Peyer's patch (tissue), 4 donors: ENCODE data around the gene SRRM4. TPM values are rescaled to one million over a fixed set of nuclear protein-coding genes. Genes with fewer than 3 reads are reported as not detected.
A peak's percentile ranks its signal among the peaks of the same experiment; 100 is the strongest.

Source experiments
- DNase-seq, 3 donors: peaks; one replicate each; pipeline ENCODE4 v3.0.0-alpha.2; 2017 to 2019
- H3K27ac ChIP-seq, 4 donors: fragments of 200-600 bp; sonication (generic); one replicate each; pipeline ENCODE4 v1.5.1; 2016 to 2019
- H3K27me3 ChIP-seq, 2 donors: fragments of 200-600 bp; sonication (generic); one replicate each; pipeline ENCODE4 v1.5.1; 2019
- H3K36me3 ChIP-seq, 3 donors: fragments of 200-600 bp; sonication (generic); one replicate each; pipeline ENCODE4 v1.5.1; 2016 to 2019
- H3K4me1 ChIP-seq, 4 donors: fragments of 200-600 bp; sonication (generic); one replicate each; pipeline ENCODE4 v1.5.1; 2016 to 2019
- H3K4me3 ChIP-seq, 4 donors: fragments of 200-600 bp; sonication (generic); 1 replicate in 3 of 4; 2 replicates in 1 of 4; pipeline ENCODE4 v1.5.1; 2016 to 2019; ENCODE audit warnings: mild to moderate bottlenecking in 1 of 4
- H3K9me3 ChIP-seq, 4 donors: fragments of 200-600 bp; sonication (generic); one replicate each; pipeline ENCODE4 v1.5.1; 2016 to 2019; ENCODE audit warnings: mild to moderate bottlenecking in 1 of 4
- POLR2A ChIP-seq, 2 donors: fragments of 450-650 bp; IDR thresholded peaks; one replicate each; pipeline ENCODE4 v1.5.1; 2017; ENCODE audit warnings: antibody characterized with exemption in 2 of 2, mild to moderate bottlenecking in 2 of 2, moderate library complexity in 2 of 2
- total RNA-seq, 4 donors: library from RNA; depleted of rRNA; stranded (reverse); fragments of >200 nt; gene quantifications; one replicate each; pipeline ENCODE4 v1.1.0, GENCODE V29; 2016
- TF ChIP-seq, protein P1 (sequence below), 6 experiments: fragments of 450-650 bp in 4 of 6; fragments of 200-600 bp in 2 of 6; sonication (generic) in 1 of 6; IDR thresholded peaks; one replicate each; pipeline ENCODE4 v1.5.1; 2017 to 2019; ENCODE audit warnings: antibody characterized with exemption in 6 of 6, mild to moderate bottlenecking in 3 of 6, moderate library complexity in 1 of 6

The SRRM4 gene
- total RNA-seq, 4 donors from 2014 or later: not detected

DNA sequence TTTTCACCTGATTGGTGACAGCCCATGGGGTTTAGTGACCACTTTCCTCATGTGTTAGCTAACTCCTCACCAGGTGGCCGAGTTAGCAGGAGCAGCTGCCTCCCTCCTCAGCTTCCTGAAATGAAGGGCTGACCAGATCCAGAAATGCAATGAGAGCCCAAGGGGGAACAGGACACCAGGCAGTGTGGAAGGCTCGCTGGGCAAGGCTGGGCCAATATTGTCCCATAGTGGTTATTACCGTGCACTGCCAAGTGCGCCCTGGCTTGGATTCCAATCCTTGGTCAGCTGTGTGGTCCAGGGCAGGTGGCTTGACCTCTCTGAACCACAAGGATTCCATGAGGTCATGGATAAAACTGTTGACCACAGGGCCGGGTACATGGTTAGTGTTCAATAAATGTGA lies 193.7 kb downstream of the SRRM4 start:
- DNase-seq: no peak
- TF ChIP-seq, protein P1, sequence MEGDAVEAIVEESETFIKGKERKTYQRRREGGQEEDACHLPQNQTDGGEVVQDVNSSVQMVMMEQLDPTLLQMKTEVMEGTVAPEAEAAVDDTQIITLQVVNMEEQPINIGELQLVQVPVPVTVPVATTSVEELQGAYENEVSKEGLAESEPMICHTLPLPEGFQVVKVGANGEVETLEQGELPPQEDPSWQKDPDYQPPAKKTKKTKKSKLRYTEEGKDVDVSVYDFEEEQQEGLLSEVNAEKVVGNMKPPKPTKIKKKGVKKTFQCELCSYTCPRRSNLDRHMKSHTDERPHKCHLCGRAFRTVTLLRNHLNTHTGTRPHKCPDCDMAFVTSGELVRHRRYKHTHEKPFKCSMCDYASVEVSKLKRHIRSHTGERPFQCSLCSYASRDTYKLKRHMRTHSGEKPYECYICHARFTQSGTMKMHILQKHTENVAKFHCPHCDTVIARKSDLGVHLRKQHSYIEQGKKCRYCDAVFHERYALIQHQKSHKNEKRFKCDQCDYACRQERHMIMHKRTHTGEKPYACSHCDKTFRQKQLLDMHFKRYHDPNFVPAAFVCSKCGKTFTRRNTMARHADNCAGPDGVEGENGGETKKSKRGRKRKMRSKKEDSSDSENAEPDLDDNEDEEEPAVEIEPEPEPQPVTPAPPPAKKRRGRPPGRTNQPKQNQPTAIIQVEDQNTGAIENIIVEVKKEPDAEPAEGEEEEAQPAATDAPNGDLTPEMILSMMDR (IDR thresholded peaks at IDR 0.05): no peak
- no peak for TF ChIP-seq POLR2A (IDR thresholded peaks at IDR 0.05)
- Histone ChIP-seq H3K27ac (no peak overlapping the region), H3K4me1 (no peaks in the 10 kb centered on the region), H3K9me3 (no peaks in the 10 kb centered on the region), H3K27me3 (no peaks in the 10 kb centered on the region), H3K4me3 (no peak overlapping the region), H3K36me3 (no peaks in the 10 kb centered on the region)

DNA sequence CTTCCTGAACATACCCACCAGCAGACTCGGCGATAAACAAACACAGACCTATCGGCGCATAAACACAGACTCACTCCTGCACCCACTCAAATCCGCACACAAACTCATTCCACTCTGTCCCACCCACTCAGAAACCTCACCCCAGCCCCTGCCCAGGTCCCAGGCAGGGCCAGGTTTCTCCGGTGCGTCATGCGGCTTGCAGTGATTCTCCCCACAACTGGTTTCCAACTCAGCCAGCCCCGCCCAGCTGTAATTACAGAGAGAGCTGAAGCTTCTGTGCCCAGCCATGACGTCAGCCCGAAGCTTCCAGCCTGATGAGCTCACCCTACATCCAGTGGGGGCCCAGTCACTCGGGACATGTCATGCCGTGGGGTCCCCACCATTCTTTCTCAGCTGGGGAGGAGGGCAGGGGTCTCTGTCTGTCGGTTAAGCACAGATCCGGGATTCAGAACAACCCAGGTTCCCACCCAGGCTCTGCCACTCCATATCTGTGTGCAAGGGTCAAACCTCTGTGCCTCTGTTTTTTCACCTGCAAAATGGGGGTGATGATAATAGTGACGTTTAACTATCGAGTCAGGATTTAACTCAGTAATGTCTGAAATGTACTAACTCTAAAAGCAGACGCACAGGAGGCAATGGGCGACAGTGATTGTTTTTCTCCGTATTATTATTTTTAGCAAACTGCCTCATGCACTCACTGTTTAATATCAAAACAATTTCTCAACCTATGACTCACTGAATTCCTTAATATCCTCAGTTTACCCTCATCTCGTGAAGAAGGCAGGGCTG lies 195.1 kb downstream of the SRRM4 start:
- Histone ChIP-seq H3K9me3 (no peaks in the 10 kb centered on the region), H3K4me3 (peak overlapping the region in 2 of 4 donors; percentile 30 to 31), H3K36me3 (no peaks in the 10 kb centered on the region), H3K27ac (peak overlapping the region in 3 of 4 donors; percentile 34 to 88 (median 55)), H3K4me1 (no peaks in the 10 kb centered on the region), H3K27me3 (no peaks in the 10 kb centered on the region)
- DNase-seq: peak; percentile 33 to 82 (median 64)
- TF ChIP-seq, protein P1 (IDR thresholded peaks at IDR 0.05): no peak
- TF ChIP-seq POLR2A (IDR thresholded peaks at IDR 0.05): no peak

DNA sequence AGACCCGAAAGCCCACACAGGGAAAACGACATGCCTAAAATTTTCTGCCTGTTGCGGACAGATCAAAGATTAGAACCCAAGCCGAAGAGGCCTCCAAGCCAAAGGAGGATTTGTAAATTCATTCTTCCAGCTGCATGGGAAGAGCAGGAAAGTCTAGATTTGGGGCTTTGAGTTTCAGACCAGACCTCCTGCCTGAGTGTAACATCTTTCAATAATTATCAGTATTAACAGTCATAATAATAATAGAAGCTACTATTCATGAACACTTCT lies 195.7 kb downstream of the SRRM4 start:
- H3K9me3 ChIP-seq: no peaks in the 10 kb centered on the region
- H3K4me3 ChIP-seq: no peak overlapping the region
- no peak for DNase-seq
- TF ChIP-seq, protein P1 (IDR thresholded peaks at IDR 0.05): no peak
- no peak for TF ChIP-seq POLR2A (IDR thresholded peaks at IDR 0.05)
- H3K36me3 ChIP-seq: no peaks in the 10 kb centered on the region
- H3K27ac ChIP-seq: peak overlapping the region in 3 of 4 donors; percentile 3 to 88 (median 55)
- H3K27me3 ChIP-seq: no peaks in the 10 kb centered on the region
- no peaks in the 10 kb centered on the region for H3K4me1 ChIP-seq

DNA sequence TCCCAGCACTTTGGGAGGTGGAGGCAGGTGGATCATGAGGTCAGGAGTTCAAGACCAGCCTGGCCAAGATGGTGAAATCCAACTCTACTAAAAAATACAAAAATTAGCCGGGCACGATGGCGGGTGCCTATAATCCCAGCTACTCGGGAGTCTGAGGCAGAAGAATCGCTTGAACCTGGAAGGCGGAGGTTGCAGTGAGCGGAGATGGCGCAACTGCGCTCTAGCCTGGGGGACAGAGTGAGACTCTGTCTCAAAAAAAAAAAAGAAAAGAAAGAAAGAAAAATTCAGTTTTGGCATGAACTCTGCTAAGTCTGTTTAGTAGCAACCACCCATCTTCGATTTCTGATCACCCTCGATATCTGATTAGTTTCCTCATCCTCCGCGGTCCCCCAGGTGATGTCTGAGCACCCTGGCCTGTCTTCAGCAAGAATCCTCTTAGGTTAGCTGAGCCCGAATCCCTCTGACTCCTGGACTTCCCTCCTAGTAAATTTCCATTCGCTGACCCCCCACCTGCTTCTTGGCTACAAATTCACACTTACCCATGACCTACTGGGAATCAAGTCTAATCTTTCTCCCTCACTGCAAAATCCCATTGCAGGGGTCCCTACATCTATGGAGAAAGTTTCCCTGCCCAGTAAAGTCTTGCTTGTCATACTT lies 196.5 kb downstream of the SRRM4 start:
- no peak overlapping the region for H3K4me3 ChIP-seq
- H3K9me3 ChIP-seq: no peaks in the 10 kb centered on the region
- DNase-seq: no peak
- H3K27ac ChIP-seq: peak overlapping the region in 1 of 4 donors; percentile 88
- H3K36me3 ChIP-seq: no peaks in the 10 kb centered on the region
- no peaks in the 10 kb centered on the region for H3K4me1 ChIP-seq
- TF ChIP-seq, protein P1 (IDR thresholded peaks at IDR 0.05): no peak
- no peaks in the 10 kb centered on the region for H3K27me3 ChIP-seq

DNA sequence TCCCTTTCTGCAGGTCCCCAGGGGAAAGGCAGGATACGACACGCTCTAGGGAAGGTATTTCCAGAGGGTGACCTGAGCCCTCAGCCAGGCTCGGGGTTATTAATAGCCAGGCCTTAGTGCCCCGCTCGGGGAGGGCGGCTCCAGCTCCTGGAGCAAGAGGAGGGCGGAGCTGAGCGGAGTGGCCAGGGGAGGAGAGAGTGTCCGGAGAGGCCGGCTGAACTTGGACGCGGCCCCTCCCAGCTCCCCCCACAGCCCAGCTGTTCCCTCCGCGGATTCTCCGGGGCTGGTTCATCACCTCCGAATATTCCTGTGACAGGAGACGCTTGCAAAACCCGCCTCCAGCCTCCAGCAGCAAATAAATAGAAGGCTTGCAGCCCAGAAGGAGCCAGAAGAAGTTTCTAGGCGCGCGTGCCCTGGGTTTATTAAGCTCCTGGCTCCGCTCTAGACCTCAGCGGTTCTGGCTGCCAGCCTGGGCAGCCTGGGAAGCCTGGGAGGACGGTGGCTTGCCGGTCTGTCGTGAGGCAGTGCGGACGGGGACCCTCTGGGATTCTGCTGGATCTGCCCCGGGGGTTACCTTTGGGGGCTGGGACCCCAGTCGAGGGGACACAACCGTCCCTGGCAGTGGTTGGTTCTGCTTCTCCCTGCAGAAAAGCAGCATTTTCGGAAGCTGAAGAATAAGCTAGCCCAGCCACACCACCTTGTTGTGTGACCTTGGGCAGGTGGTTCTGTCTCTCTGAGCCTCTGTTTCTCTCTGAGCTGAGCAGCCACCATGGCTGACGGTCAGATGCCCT lies 197.4 kb downstream of the SRRM4 start, which contains the start of gene HSPB8:
Gene HSPB8 (plus strand): TSS at position 388 of the 791 bp plus-strand sequence. CDS start 382 bp downstream, at position 770.
- Histone ChIP-seq H3K4me1 (no peaks in the 10 kb centered on the region), H3K4me3 (peak within 1 kb of the TSS; percentile 31 to 56 (median 39)), H3K36me3 (no peaks in the 10 kb centered on the region), H3K27ac (peak within 1 kb of the TSS; percentile 55 to 88 (median 70)), H3K27me3 (no peaks in the 10 kb centered on the region), H3K9me3 (no peaks in the 10 kb centered on the region)
- peak; percentile 31 to 80 (median 62) for DNase-seq
- TF ChIP-seq, protein P1 (IDR thresholded peaks at IDR 0.05): no peak
- peak in 1 of 2 donors; percentile 42 for TF ChIP-seq POLR2A (IDR thresholded peaks at IDR 0.05)
